Measurements from ENCODE around the gene SCRG1.

SCRG1 gene

GRCh38 chr4:173410079-173410478, 11.2 kb upstream of the SCRG1 start:
- no peak for DNase-seq

- DNase-seq, result peak; percentile 17
Measured at GRCh38 chr4:173405840-173406606, 7.1 kb upstream of the SCRG1 start.

GRCh38 chr4:173404296-173404865, 5.5 kb upstream of the SCRG1 start:
- no peak for DNase-seq

GRCh38 chr4:173403051-173403450, 4.1 kb upstream of the SCRG1 start:
- no peak for DNase-seq

- no peak for DNase-seq
Measured at GRCh38 chr4:173401063-173401462, 2.1 kb upstream of the SCRG1 start.

- DNase-seq, result no peak
Measured at GRCh38 chr4:173398220-173398619, 696 bp downstream of the SCRG1 start.

GRCh38 chr4:173397604-173398003, 1.3 kb downstream of the SCRG1 start:
- no peak for DNase-seq

GRCh38 chr4:173391701-173392100, 7.2 kb downstream of the SCRG1 start:
- DNase-seq, result no peak

- no peak for DNase-seq
Measured at GRCh38 chr4:173386751-173387150, 12.2 kb downstream of the SCRG1 start.

- DNase-seq, result no peak
Measured at GRCh38 chr4:173382349-173382748, 16.6 kb downstream of the SCRG1 start.

- DNase-seq, result no peak
Measured at GRCh38 chr4:173381610-173382009, 17.3 kb downstream of the SCRG1 start.

GRCh38 chr4:173380987-173381386, 17.9 kb downstream of the SCRG1 start:
- DNase-seq, result no peak

GRCh38 chr4:173379929-173380328, 19.0 kb downstream of the SCRG1 start:
- DNase-seq, result no peak

- DNase-seq, result no peak
Measured at GRCh38 chr4:173374588-173374987, 24.3 kb downstream of the SCRG1 start.

GRCh38 chr4:173371292-173372192, 27.4 kb downstream of the SCRG1 start:
- peak; percentile 56 for DNase-seq

GRCh38 chr4:173370477-173371291, 28.2 kb downstream of the SCRG1 start, which contains the start of gene SAP30:
TSS of gene SAP30 (plus strand) at chr4:173370954. CDS start at chr4:173371183, 229 bp downstream.
- DNase-seq, result peak; percentile 97

GRCh38 chr4:173370130-173370476, 28.8 kb downstream of the SCRG1 start:
- DNase-seq, result no peak

GRCh38 chr4:173367946-173368345, 31.0 kb downstream of the SCRG1 start:
- DNase-seq, result peak; percentile 15

GRCh38 chr4:173367285-173367684, 31.6 kb downstream of the SCRG1 start:
- DNase-seq, result peak; percentile 62

GRCh38 chr4:173365359-173365996, 33.4 kb downstream of the SCRG1 start:
- DNase-seq, result peak; percentile 16

GRCh38 chr4:173362666-173363065, 36.2 kb downstream of the SCRG1 start:
- no peak for DNase-seq

- DNase-seq, result no peak
Measured at GRCh38 chr4:173360587-173361221, 38.2 kb downstream of the SCRG1 start.
